Upper lobe of right lung (tissue), 1 donor: ENCODE results near the gene PLA2G4A. TPM values are rescaled to one million over a fixed set of nuclear protein-coding genes. Genes with fewer than 3 reads are reported as not detected.

ENCODE experiments used
- ATAC-seq: fragments of 200-7000 bp; cut with Tn5 transposase; one replicate; pipeline ENCODE4 v1.9.1; 2020; ENCODE audit warnings: mild to moderate bottlenecking, moderate library complexity
- DNase-seq: peaks from one replicate; pipeline ENCODE4 v3.0.0-alpha.2; 2020
- H3K27ac ChIP-seq: fragments of 200-600 bp; one replicate; pipeline ENCODE4 v1.8.0; 2022
- H3K27me3 ChIP-seq: fragments of 200-600 bp; one replicate; pipeline ENCODE4 v1.8.0; 2022; ENCODE audit warnings: mild to moderate bottlenecking
- H3K36me3 ChIP-seq: fragments of 200-600 bp; one replicate; pipeline ENCODE4 v1.8.0; 2022
- H3K4me1 ChIP-seq: fragments of 200-600 bp; one replicate; pipeline ENCODE4 v1.8.0; 2022
- H3K4me3 ChIP-seq: fragments of 200-600 bp; one replicate; pipeline ENCODE4 v1.8.0; 2022; ENCODE audit warnings: mild to moderate bottlenecking
- H3K9me3 ChIP-seq: fragments of 200-600 bp; one replicate; pipeline ENCODE4 v1.8.0; 2022
- CTCF ChIP-seq: fragments of 200-600 bp; IDR thresholded peaks from one replicate; pipeline ENCODE4 v1.8.0; 2022; ENCODE audit warnings: antibody characterized with exemption
- intact Hi-C: fragments of 100-400 bp; cut with DNase I; formaldehyde crosslinking; loops from one replicate; pipeline ENCODE4 v1.11.0; 2022
- total RNA-seq: library from RNA; stranded (reverse); fragmentation: NEBNext Ultra II Directional; extraction: Animal tissue kit (Norgen Biotek cat#: 25700); gene quantifications from one replicate; pipeline ENCODE4 v1.2.1, GENCODE V29; 2021
- donor health status: DM: no; HTN: yes; CAD: no; lungs with severe emphysema.

PLA2G4A gene
- total RNA-seq, 1 donor from 2014 or later: 10.7 TPM

GRCh38 chr1:186967656-186968394, 139.1 kb downstream of the PLA2G4A start:
- no peak overlapping the region for H3K4me3 ChIP-seq
- intact Hi-C loops: no loop called here
- H3K36me3 ChIP-seq: peaks cover 5% of the 10 kb centered on the region
- no peaks in the 10 kb centered on the region for H3K9me3 ChIP-seq
- no peak overlapping the region for H3K27ac ChIP-seq
- DNase-seq (no peak), ATAC-seq (no peak)
- TF ChIP-seq CTCF: no peak
- H3K27me3 ChIP-seq: no peaks in the 10 kb centered on the region
- no peaks in the 10 kb centered on the region for H3K4me1 ChIP-seq

- no peak for DNase-seq
- H3K36me3 ChIP-seq: peaks cover 5% of the 10 kb centered on the region
- intact Hi-C loops: no loop called here
- no peaks in the 10 kb centered on the region for H3K9me3 ChIP-seq
- ATAC-seq: peak; percentile 67
- H3K27me3 ChIP-seq: no peaks in the 10 kb centered on the region
- peaks cover 12% of the 10 kb centered on the region for H3K4me1 ChIP-seq
- no peak for TF ChIP-seq CTCF
- no peak overlapping the region for H3K4me3 ChIP-seq
- H3K27ac ChIP-seq: no peak overlapping the region
Observed at GRCh38 chr1:186974774-186975181, 146.0 kb downstream of the PLA2G4A start.

- intact Hi-C loops: no loop called here
- no peak overlapping the region for H3K4me3 ChIP-seq
- no peak for DNase-seq
Observed at GRCh38 chr1:186975220-186975619, 146.5 kb downstream of the PLA2G4A start.

GRCh38 chr1:186976700-186977099, 148.0 kb downstream of the PLA2G4A start:
- H3K27ac ChIP-seq: no peak overlapping the region
- no peaks in the 10 kb centered on the region for H3K9me3 ChIP-seq
- H3K4me3 ChIP-seq: no peak overlapping the region
- no peak for ATAC-seq
- peaks cover 12% of the 10 kb centered on the region for H3K4me1 ChIP-seq
- TF ChIP-seq CTCF: no peak
- DNase-seq: no peak
- H3K36me3 ChIP-seq: peaks cover 5% of the 10 kb centered on the region
- H3K27me3 ChIP-seq: no peaks in the 10 kb centered on the region
- intact Hi-C loops: no loop called here

More at GRCh38 chr1:186975220-186975619, 146.5 kb downstream of the PLA2G4A start:
- Histone ChIP-seq H3K27ac (no peak overlapping the region), H3K27me3 (no peaks in the 10 kb centered on the region), H3K36me3 (peaks cover 5% of the 10 kb centered on the region), H3K9me3 (no peaks in the 10 kb centered on the region), H3K4me1 (peaks cover 12% of the 10 kb centered on the region)
- ATAC-seq: no peak
- TF ChIP-seq CTCF: no peak

- peaks cover 5% of the 10 kb centered on the region for H3K36me3 ChIP-seq
- no peak overlapping the region for H3K4me3 ChIP-seq
- H3K27ac ChIP-seq: no peak overlapping the region
- H3K27me3 ChIP-seq: no peaks in the 10 kb centered on the region
- DNase-seq (no peak), ATAC-seq (no peak)
- H3K9me3 ChIP-seq: no peaks in the 10 kb centered on the region
- intact Hi-C loops: no loop called here
- TF ChIP-seq CTCF: no peak
- peaks cover 12% of the 10 kb centered on the region for H3K4me1 ChIP-seq
Observed at GRCh38 chr1:186977266-186977957, 148.7 kb downstream of the PLA2G4A start.
